Gastrocnemius medialis (tissue), 4 donors: ENCODE results near the gene GRP. TPM values are rescaled to one million over a fixed set of nuclear protein-coding genes. Genes with fewer than 3 reads are reported as not detected.

Experiments used
- ATAC-seq, 2 donors: fragments of 150-250 bp; one replicate each; pipeline ENCODE4 v1.9.1; 2016
- DNase-seq, 2 donors: peaks; one replicate each; pipeline ENCODE4 v3.0.0-alpha.2; 2019
- H3K27ac ChIP-seq, 4 donors: fragments of 200-600 bp; sonication (generic); 1 replicate in 1 of 4; 2 replicates in 3 of 4; pipeline ENCODE4 v1.5.1; 2016 to 2018; ENCODE audit warnings: mild to moderate bottlenecking in 2 of 4, moderate library complexity in 1 of 4
- H3K27me3 ChIP-seq, 3 donors: fragments of 200-600 bp; sonication (generic) in 2 of 3; 1 replicate in 1 of 3; 2 replicates in 2 of 3; pipeline versions ENCODE4 v1.5.1 to v1.6.0; 2016 to 2019; ENCODE audit warnings: mild to moderate bottlenecking in 1 of 3, moderate library complexity in 1 of 3
- H3K36me3 ChIP-seq, 2 donors: fragments of 200-600 bp; sonication (generic) in 1 of 2; one replicate each; pipeline ENCODE4 v1.5.1; 2017 to 2018
- H3K4me1 ChIP-seq, 2 donors: fragments of 200-600 bp; sonication (generic) in 1 of 2; one replicate each; pipeline ENCODE4 v1.5.1; 2016 to 2017; ENCODE audit warnings: mild to moderate bottlenecking in 2 of 2
- H3K4me3 ChIP-seq, 4 donors: fragments of 200-600 bp; sonication (generic) in 3 of 4; 1 replicate in 1 of 4; 2 replicates in 3 of 4; pipeline ENCODE4 v1.5.1; 2016 to 2019; ENCODE audit warnings: mild to moderate bottlenecking in 2 of 4
- H3K9me3 ChIP-seq, 3 donors: fragments of 200-600 bp; sonication (generic) in 2 of 3; 1 replicate in 1 of 3; 2 replicates in 2 of 3; pipeline ENCODE4 v1.5.1; 2016 to 2019
- POLR2A ChIP-seq, 2 donors: fragments of 450-650 bp; IDR thresholded peaks; one replicate each; pipeline ENCODE4 v1.6.1; 2017; ENCODE audit warnings: antibody characterized with exemption in 2 of 2, mild to moderate bottlenecking in 2 of 2, moderate library complexity in 2 of 2
- in situ Hi-C, 4 donors: fragments of 200-750 bp; cut with MboI; loops; one replicate each; pipeline versions ENCODE4 v1.15.0 to v1.8.0; 2017; ENCODE audit warnings: low sequenced_read_pairs in 4 of 4
- intact Hi-C: fragments of 100-400 bp; cut with DNase I; formaldehyde crosslinking; loops from one replicate; pipeline ENCODE4 v1.15.1; 2023; ENCODE audit warnings: low total_unique reads
- total RNA-seq, 4 donors: library from RNA; depleted of rRNA; stranded (reverse); fragments of >200 nt; gene quantifications; one replicate each; pipeline versions ENCODE4 v1.1.0 to v1.2.3, GENCODE V29; 2016
- TF ChIP-seq, protein P1 (sequence below), 5 experiments: fragments of 450-650 bp in 3 of 5; fragments of 200-600 bp in 2 of 5; sonication (generic) in 2 of 5; IDR thresholded peaks in 4 of 5; conservative IDR thresholded peaks in 1 of 5; 1 replicate in 4 of 5; 2 replicates in 1 of 5; pipeline ENCODE4 v1.5.1; 2016 to 2019; ENCODE audit warnings: antibody characterized with exemption in 5 of 5, mild to moderate bottlenecking in 3 of 5, moderate library complexity in 3 of 5

GRP gene
- total RNA-seq, 4 donors from 2014 or later = not detected

DNA sequence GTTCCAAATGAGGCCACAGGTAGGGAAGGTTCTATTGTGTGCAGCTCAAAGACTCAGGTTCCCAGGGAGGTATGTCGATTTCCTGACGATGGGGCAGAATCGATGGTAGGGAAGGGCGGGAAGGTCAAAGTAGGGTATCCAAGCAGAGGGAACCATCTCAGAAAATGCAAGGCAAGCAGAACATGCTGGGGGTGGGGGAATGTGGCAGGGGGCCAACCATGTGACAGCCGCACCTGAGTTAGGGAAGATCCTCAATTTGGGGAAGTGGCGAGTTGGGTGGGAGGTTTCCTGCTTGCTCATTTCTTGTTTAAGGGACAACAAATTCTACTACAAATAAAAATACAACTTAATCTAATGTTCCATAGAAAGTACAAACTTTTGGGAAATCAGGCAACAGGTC, 21.7 kb upstream of the GRP start:
- DNase-seq = no peak
- TF ChIP-seq, protein P1, sequence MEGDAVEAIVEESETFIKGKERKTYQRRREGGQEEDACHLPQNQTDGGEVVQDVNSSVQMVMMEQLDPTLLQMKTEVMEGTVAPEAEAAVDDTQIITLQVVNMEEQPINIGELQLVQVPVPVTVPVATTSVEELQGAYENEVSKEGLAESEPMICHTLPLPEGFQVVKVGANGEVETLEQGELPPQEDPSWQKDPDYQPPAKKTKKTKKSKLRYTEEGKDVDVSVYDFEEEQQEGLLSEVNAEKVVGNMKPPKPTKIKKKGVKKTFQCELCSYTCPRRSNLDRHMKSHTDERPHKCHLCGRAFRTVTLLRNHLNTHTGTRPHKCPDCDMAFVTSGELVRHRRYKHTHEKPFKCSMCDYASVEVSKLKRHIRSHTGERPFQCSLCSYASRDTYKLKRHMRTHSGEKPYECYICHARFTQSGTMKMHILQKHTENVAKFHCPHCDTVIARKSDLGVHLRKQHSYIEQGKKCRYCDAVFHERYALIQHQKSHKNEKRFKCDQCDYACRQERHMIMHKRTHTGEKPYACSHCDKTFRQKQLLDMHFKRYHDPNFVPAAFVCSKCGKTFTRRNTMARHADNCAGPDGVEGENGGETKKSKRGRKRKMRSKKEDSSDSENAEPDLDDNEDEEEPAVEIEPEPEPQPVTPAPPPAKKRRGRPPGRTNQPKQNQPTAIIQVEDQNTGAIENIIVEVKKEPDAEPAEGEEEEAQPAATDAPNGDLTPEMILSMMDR (IDR thresholded peaks at IDR 0.05 in 4 of 5, conservative IDR thresholded peaks at IDR 0.05 in 1 of 5) = no peak
- TF ChIP-seq POLR2A (IDR thresholded peaks at IDR 0.05) = no peak
- Histone ChIP-seq H3K27me3 (peaks cover 0 to 3% (median 0%) of the 10 kb centered on the region in 3 donors), H3K27ac (no peak overlapping the region), H3K4me3 (no peak overlapping the region), H3K9me3 (no peaks in the 10 kb centered on the region), H3K36me3 (no peaks in the 10 kb centered on the region), H3K4me1 (no peaks in the 10 kb centered on the region)
- no peak for ATAC-seq
- intact Hi-C loops = no loop called here
- in situ Hi-C loops = no loop called here

DNA sequence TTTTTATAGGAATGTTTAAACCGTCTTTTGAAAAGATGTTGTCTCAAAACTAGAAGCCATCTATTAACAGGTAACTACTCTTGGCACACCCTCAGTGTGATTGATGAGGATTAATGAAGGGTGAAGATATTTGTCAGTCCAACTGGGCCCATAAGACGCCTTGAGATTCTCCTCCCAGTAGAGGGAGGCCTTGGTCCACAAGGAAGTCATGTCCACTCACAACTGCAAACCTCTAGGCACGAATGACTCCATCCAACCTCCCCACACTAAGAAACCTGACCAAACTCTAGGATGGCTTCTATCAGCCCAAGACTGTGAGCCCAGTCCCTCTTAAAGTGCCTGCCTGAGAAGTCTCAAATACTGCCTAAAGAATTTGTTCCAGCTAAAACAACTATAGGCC, 19.2 kb upstream of the GRP start:
- Histone ChIP-seq H3K4me3 (no peak overlapping the region), H3K36me3 (no peaks in the 10 kb centered on the region), H3K4me1 (no peaks in the 10 kb centered on the region), H3K27ac (no peak overlapping the region), H3K9me3 (no peaks in the 10 kb centered on the region), H3K27me3 (peaks cover 0 to 3% (median 0%) of the 10 kb centered on the region in 3 donors)
- ATAC-seq = no peak
- no peak for DNase-seq
- TF ChIP-seq, protein P1 (IDR thresholded peaks at IDR 0.05 in 4 of 5, conservative IDR thresholded peaks at IDR 0.05 in 1 of 5) = no peak
- no peak for TF ChIP-seq POLR2A (IDR thresholded peaks at IDR 0.05)
- intact Hi-C loops (no loop called here), in situ Hi-C loops (no loop called here)

DNA sequence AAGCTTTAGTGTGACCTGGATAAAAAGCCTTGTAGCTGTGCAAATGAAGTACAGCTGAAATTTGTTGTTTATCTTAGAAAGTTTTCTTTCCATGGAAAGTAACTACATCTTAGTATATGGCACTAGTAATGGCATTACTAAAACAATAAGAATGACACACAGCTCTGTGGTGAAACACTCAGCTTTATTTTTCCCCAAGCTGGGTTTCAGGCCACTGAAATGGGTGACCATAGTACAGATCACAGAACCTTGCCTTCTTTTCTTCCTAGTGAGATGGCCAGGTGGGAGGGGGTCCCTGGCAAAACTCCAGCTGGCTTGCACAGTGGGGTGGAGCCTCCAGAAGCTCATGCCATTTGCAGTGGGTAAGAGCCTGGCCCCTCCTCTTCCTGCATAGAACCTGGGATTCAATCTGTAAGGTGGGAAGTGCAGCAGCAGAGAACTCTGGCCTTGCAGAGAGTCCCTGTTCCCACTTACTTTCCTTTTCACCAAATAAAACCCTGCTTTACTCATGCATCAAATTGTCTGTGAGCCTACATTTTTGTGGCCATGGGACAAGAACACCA, 17.6 kb upstream of the GRP start:
- in situ Hi-C loops (no loop called here), intact Hi-C loops (no loop called here)
- Histone ChIP-seq H3K4me3 (no peak overlapping the region), H3K36me3 (no peaks in the 10 kb centered on the region), H3K27me3 (peaks cover 0 to 3% (median 0%) of the 10 kb centered on the region in 3 donors), H3K9me3 (no peaks in the 10 kb centered on the region), H3K27ac (no peak overlapping the region), H3K4me1 (no peaks in the 10 kb centered on the region)
- ATAC-seq (no peak), DNase-seq (no peak)
- TF ChIP-seq, protein P1 (IDR thresholded peaks at IDR 0.05 in 4 of 5, conservative IDR thresholded peaks at IDR 0.05 in 1 of 5) = no peak
- TF ChIP-seq POLR2A (IDR thresholded peaks at IDR 0.05) = no peak

DNA sequence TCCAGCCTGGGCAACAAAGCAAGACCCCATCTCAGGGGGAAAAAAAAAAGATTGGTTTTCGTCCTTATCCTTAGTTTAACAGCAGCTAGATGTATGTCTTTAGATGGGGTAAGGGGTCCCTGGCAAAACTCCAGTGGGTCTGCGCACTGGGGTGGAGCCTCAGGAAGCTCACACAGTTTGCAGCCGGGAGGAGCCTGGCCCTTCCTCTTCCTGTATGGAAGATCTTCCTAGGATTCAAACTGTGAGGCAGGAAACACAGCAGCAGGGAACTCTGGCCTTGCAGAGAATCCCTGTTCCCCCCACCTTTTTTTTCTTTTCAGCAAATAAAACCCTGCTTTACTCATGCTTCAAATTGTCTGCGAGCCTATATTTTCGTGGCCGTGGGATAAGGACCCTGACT, 12.5 kb upstream of the GRP start:
- Histone ChIP-seq H3K4me1 (no peaks in the 10 kb centered on the region), H3K36me3 (no peaks in the 10 kb centered on the region), H3K4me3 (no peak overlapping the region), H3K9me3 (no peaks in the 10 kb centered on the region), H3K27me3 (peaks cover 0 to 3% (median 0%) of the 10 kb centered on the region in 3 donors), H3K27ac (no peak overlapping the region)
- TF ChIP-seq, protein P1 (IDR thresholded peaks at IDR 0.05 in 4 of 5, conservative IDR thresholded peaks at IDR 0.05 in 1 of 5) = no peak
- TF ChIP-seq POLR2A (IDR thresholded peaks at IDR 0.05) = no peak
- intact Hi-C loops (no loop called here), in situ Hi-C loops (no loop called here)
- DNase-seq (no peak), ATAC-seq (no peak)

DNA sequence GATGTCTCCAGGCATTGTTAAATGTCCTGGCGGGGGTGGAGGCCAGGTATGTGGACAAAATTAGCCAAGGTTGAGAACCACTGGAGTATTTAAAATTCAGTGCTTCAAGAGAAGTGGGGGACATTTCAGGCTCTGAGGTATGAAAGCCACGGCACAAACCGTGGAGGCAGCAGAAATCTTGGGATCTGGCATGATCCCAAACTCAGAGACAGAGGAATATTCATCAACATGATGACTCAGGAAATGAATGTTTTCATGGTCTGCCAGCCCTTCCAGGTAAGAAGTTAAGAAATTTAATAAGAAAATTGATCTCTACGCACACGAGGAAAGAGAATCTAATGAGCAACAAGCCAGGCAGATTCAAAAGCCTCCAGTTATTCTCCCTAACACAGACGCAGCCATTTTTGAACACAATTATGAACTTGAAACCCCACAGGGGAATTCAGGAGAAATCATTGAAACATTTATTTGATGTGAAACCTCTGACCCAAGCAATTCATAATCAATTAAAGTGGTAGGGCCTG, 11.3 kb upstream of the GRP start:
- DNase-seq (no peak), ATAC-seq (no peak)
- in situ Hi-C loops (no loop called here), intact Hi-C loops (no loop called here)
- Histone ChIP-seq H3K4me3 (no peak overlapping the region), H3K9me3 (no peaks in the 10 kb centered on the region), H3K27me3 (peaks cover 0 to 3% (median 0%) of the 10 kb centered on the region in 3 donors), H3K4me1 (no peaks in the 10 kb centered on the region), H3K36me3 (no peaks in the 10 kb centered on the region), H3K27ac (no peak overlapping the region)
- TF ChIP-seq, protein P1 (IDR thresholded peaks at IDR 0.05 in 4 of 5, conservative IDR thresholded peaks at IDR 0.05 in 1 of 5) = no peak
- no peak for TF ChIP-seq POLR2A (IDR thresholded peaks at IDR 0.05)
